ENCODE results near the gene LIMD2.

GRCh38 chr17:63653050-63653449 is 46.9 kb downstream of the LIMD2 start:
- no peak for TF ChIP-seq CTCF (IDR thresholded peaks at IDR 0.05)
- TF ChIP-seq SIN3A (IDR thresholded peaks at IDR 0.05; ENCODE audit: borderline replicate concordance, insufficient read depth, low read depth, low read length) = no peak
- no peak for TF ChIP-seq TCF7L2 (IDR thresholded peaks at IDR 0.05; ENCODE audit: low read depth, low read length)
- no peak for TF ChIP-seq POLR2AphosphoS5 (IDR thresholded peaks at IDR 0.05; ENCODE audit: low read depth, low read length)
- no peak for TF ChIP-seq REST (IDR thresholded peaks at IDR 0.05; ENCODE audit: insufficient read depth in 1 of 2, low read depth in 2 of 2, low read length in 1 of 2)

Data from Panc1 (cell line).